ENCODE data around the gene ERC1. TPM values are rescaled to one million over a fixed set of nuclear protein-coding genes. Genes with fewer than 3 reads are reported as not detected.

Gene ERC1
- total RNA-seq = 10 to 100 TPM; 58.0 to 83.2 (median 73.5) TPM

GRCh38 chr12:990661-991349 lies at the start of gene ERC1:
TSS of gene ERC1 (plus strand) at chr12:991223. CDS start at chr12:1027904, 36,681 bp downstream.
- H3K9me3 ChIP-seq = no peaks in the 10 kb centered on the region
- peak; percentile 73 to 80 for DNase-seq (ENCODE audit: low spot score in 2 of 2)
- H3K36me3 ChIP-seq = no peaks in the 10 kb centered on the region
- peaks cover 0 to 37% (median 14%) of the 10 kb centered on the region in 4 donors for H3K4me1 ChIP-seq
- TF ChIP-seq EP300 (IDR thresholded peaks at IDR 0.05) = peak; percentile 46 to 86
- TF ChIP-seq POLR2A (IDR thresholded peaks at IDR 0.05) = peak; percentile 77 to 84
- peak in 1 of 5 experiments; percentile 49 for TF ChIP-seq CTCF (IDR thresholded peaks at IDR 0.05)
- H3K27ac ChIP-seq = peak within 1 kb of the TSS; percentile 95 to 99 (median 96)
- H3K4me3 ChIP-seq = peak within 1 kb of the TSS; percentile 74 to 97 (median 94)
- 1% methylated on average over 51 to 78 of the region's 87 CpGs for whole genome bisulfite sequencing, 2 donors
- H3K27me3 ChIP-seq = no peaks in the 10 kb centered on the region

DNA sequence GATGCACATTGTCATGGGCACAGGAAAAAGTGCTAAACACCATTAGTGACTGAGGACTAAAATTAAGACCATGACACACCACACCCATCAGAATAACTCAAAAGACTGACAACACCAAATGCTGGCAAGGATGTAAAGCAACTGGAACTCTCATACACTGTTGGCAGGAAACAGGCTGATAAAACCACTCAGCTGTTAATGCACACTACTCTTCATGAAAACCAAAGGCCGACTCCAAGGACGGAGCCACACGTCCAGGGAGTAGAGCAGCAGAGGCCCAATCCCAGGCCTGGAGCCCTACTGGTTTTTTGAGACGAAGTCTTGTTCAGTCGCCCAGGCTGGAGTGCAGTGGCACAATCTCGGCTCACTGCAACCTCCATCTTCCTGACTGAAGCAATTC lies 48.0 kb upstream of the ERC1 start:
- H3K4me3 ChIP-seq = no peak overlapping the region
- no peaks in the 10 kb centered on the region for H3K27me3 ChIP-seq
- TF ChIP-seq CTCF (IDR thresholded peaks at IDR 0.05) (no peak), POLR2A (IDR thresholded peaks at IDR 0.05) (no peak), EP300 (IDR thresholded peaks at IDR 0.05) (no peak)
- peaks cover 0 to 59% (median 0%) of the 10 kb centered on the region in 3 donors for H3K36me3 ChIP-seq
- 85 to 90% methylated on average over 6 of the region's 6 CpGs for WGBS, 2 donors
- DNase-seq (ENCODE audit: low spot score in 2 of 2) = no peak
- H3K4me1 ChIP-seq = peaks cover 0 to 21% (median 1%) of the 10 kb centered on the region in 4 donors
- no peaks in the 10 kb centered on the region for H3K9me3 ChIP-seq
- H3K27ac ChIP-seq = no peak overlapping the region

DNA sequence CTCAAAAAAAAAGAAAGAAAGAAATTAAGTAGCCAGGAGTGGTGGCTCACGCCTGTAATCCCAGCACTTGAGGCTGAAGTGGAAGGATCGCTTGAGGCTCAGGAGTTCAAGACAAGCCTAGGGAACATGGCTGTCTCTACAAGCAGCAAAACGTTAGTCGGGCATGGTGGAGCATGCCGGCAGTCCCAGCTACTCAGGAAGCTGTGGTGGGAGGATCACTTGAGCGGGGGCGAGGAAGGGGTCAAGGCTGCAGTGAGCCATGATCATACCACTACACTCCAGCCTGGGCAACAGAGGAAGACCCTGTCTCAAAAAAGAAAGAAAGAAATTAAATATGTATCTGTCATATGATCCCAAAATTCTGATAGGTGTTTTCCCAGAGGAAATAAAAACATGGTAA lies 46.8 kb upstream of the ERC1 start:
- Histone ChIP-seq H3K9me3 (no peaks in the 10 kb centered on the region), H3K27ac (no peak overlapping the region), H3K4me1 (peaks cover 0 to 30% (median 7%) of the 10 kb centered on the region in 4 donors), H3K36me3 (peaks cover 0 to 51% (median 0%) of the 10 kb centered on the region in 3 donors), H3K27me3 (no peaks in the 10 kb centered on the region), H3K4me3 (no peak overlapping the region)
- DNase-seq (ENCODE audit: low spot score in 2 of 2) = no peak
- TF ChIP-seq POLR2A (IDR thresholded peaks at IDR 0.05) (no peak), CTCF (IDR thresholded peaks at IDR 0.05) (no peak), EP300 (IDR thresholded peaks at IDR 0.05) (no peak)
- 64 to 65% methylated on average over 7 of the region's 7 CpGs for WGBS, 2 donors

DNA sequence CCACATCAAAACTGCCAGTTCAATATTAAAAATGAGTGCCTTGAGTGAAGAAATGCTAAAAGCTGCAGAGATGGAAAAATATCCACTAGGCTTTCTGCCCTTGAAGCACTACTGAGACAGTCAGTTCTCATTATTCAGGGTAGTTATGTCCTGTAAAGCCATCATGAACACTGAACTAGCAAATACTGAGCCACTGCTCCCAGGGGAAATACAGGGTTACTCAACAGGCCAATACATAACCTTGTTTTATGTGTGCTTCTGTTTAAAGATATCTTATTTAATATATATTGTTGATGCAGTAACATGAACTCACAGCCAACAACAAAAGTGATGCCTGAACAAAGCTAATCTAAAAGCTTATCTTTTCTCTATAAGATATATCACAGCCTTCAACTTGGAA lies 44.8 kb upstream of the ERC1 start:
- H3K36me3 ChIP-seq = peaks cover 0 to 36% (median 0%) of the 10 kb centered on the region in 3 donors
- peaks cover 0 to 32% (median 7%) of the 10 kb centered on the region in 4 donors for H3K4me1 ChIP-seq
- no peak overlapping the region for H3K4me3 ChIP-seq
- no peaks in the 10 kb centered on the region for H3K27me3 ChIP-seq
- H3K9me3 ChIP-seq = no peaks in the 10 kb centered on the region
- TF ChIP-seq CTCF (IDR thresholded peaks at IDR 0.05) (no peak), POLR2A (IDR thresholded peaks at IDR 0.05) (no peak), EP300 (IDR thresholded peaks at IDR 0.05) (no peak)
- H3K27ac ChIP-seq = no peak overlapping the region
- no peak for DNase-seq (ENCODE audit: low spot score in 2 of 2)

DNA sequence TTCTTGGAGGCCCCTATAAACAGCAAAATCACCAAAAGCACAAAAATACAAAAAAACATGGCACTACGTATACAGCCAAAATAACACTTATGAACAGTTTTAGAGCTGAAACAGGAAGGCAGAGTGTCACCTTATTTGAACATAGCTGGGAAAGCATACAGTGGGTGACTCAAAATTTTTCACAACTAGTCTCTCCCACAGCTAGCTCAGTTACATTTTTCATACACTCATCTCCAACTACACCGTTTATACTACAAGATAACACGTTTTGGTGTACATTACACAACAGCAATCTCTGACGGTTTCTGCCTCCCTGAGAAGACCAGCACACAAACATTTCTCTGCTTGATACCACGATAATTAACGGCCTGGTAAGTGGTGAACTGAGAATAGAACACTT lies 44.4 kb upstream of the ERC1 start:
- H3K27me3 ChIP-seq = no peaks in the 10 kb centered on the region
- no peak overlapping the region for H3K4me3 ChIP-seq
- no peak for DNase-seq (ENCODE audit: low spot score in 2 of 2)
- H3K36me3 ChIP-seq = peaks cover 0 to 31% (median 0%) of the 10 kb centered on the region in 3 donors
- no peak overlapping the region for H3K27ac ChIP-seq
- TF ChIP-seq EP300 (IDR thresholded peaks at IDR 0.05) (no peak), POLR2A (IDR thresholded peaks at IDR 0.05) (no peak), CTCF (IDR thresholded peaks at IDR 0.05) (no peak)
- WGBS, 2 donors = 80 to 86% methylated on average over 6 of the region's 6 CpGs
- no peaks in the 10 kb centered on the region for H3K9me3 ChIP-seq
- peaks cover 0 to 32% (median 7%) of the 10 kb centered on the region in 4 donors for H3K4me1 ChIP-seq

All from tibial nerve (tissue), 4 donors.